Fibroblast of lung (primary cell): Measurements from ENCODE around the gene TGFBR2.

Source experiments
- EZH2 ChIP-seq: IDR thresholded peaks from 2 replicates; pipeline ENCODE4 v1.5.1; 2012; ENCODE audit warnings: low read length, control low read depth, mild to moderate bottlenecking; ENCODE audit errors: missing control alignments
- TF ChIP-seq, protein P1 (sequence below), 2 donors: IDR thresholded peaks in 1 of 2; conservative IDR thresholded peaks in 1 of 2; 1 replicate in 1 of 2; 2 replicates in 1 of 2; pipeline ENCODE4 v1.5.1; 2011 to 2012; ENCODE audit warnings: low read length in 2 of 2, control low read depth in 1 of 2, inconsistent platforms in 1 of 2, low read depth in 1 of 2, mild to moderate bottlenecking in 1 of 2

DNA sequence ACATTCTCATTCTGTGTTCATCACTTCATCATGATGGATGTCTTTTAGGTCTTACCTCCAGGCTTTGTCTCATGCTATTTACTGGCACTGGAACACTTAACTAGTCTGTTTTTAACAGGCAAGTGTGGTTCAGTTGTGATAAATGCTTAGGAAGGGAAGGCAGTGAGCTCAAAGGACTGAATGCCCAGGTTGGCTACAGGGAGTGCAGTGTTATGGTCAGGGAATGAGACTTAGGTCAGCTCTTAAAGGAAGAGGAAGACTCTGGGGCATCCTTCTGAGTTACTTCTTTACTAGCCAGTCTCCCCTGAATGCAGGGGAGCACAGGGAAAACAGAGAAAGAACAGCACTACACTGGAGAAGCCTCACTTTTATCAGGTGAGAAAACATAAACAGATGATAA is 72.6 kb downstream of the TGFBR2 start:
- TF ChIP-seq, protein P1, sequence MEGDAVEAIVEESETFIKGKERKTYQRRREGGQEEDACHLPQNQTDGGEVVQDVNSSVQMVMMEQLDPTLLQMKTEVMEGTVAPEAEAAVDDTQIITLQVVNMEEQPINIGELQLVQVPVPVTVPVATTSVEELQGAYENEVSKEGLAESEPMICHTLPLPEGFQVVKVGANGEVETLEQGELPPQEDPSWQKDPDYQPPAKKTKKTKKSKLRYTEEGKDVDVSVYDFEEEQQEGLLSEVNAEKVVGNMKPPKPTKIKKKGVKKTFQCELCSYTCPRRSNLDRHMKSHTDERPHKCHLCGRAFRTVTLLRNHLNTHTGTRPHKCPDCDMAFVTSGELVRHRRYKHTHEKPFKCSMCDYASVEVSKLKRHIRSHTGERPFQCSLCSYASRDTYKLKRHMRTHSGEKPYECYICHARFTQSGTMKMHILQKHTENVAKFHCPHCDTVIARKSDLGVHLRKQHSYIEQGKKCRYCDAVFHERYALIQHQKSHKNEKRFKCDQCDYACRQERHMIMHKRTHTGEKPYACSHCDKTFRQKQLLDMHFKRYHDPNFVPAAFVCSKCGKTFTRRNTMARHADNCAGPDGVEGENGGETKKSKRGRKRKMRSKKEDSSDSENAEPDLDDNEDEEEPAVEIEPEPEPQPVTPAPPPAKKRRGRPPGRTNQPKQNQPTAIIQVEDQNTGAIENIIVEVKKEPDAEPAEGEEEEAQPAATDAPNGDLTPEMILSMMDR (conservative IDR thresholded peaks at IDR 0.05 in 1 of 2, IDR thresholded peaks at IDR 0.05 in 1 of 2; ENCODE audit: low read depth in 1 of 2, low read length in 2 of 2), result no peak
- no peak for TF ChIP-seq EZH2
